K562 (cell line): Measurements from ENCODE around the gene THBS2. TPM values are rescaled to one million over a fixed set of nuclear protein-coding genes. Genes with fewer than 3 reads are reported as not detected.

Experiments
- ATAC-seq: fragments of 200-7000 bp; cut with Tn5 transposase; 3 replicates; pipeline ENCODE4 v1.9.1; 2020; ENCODE audit warnings: moderate library complexity
- BruUV-seq: library from RNA; stranded (reverse); fragments of 400-500 nt; replicated peaks from 2 replicates; lab custom pipeline; 2021; lab: Mats Ljungman, UMichigan
- CTCF ChIA-PET: fragments of 300-600 bp; formaldehyde crosslinking; extraction: SDS; loops from one replicate; lab custom pipeline; 2021; ENCODE audit warnings: low intra/inter-chr PET ratio; lab: Yijun Ruan, JAX
- POLR2A ChIA-PET: fragments of 300-600, 350-650 bp; sonication (Branson Sonifier 250); formaldehyde crosslinking; extraction: SDS; loops from one replicate; lab custom pipeline; 2021; ENCODE audit warnings: antibody characterized with exemption, inconsistent platforms; lab: Yijun Ruan, JAX
- DNase-seq, 4 experiments: peaks; one replicate each; pipeline versions ENCODE4 v3.0.0 to v3.0.0-alpha.2; 2011 to 2018; ENCODE audit warnings: low spot score in 3 of 4, mixed read lengths in 3 of 4; ENCODE audit errors: extremely low read depth in 1 of 4
- FAIRE-seq: peaks from 2 replicates; lab custom pipeline; 2011; peaks lifted over from hg19 to GRCh38; lab: Jason Lieb, UNC
- H2AFZ ChIP-seq: 2 replicates; pipeline ENCODE4 v1.6.0; 2011; ENCODE audit warnings: low read depth, low read length, control low read depth, inconsistent platforms
- H3K27ac ChIP-seq: fragments of 200-600 bp; 3 replicates; pipeline ENCODE4 v1.8.0; 2011; ENCODE audit warnings: low read depth, mild to moderate bottlenecking, control low read depth, inconsistent platforms, low read length, moderate library complexity, mixed read lengths; ENCODE audit errors: extremely low read depth
- H3K27me3 ChIP-seq, 2 experiments: fragments of 300-600 bp in 1 of 2; 2 replicates in 1 of 2; 3 replicates in 1 of 2; pipeline versions ENCODE4 v1.6.0 to v1.8.0; 2011; ENCODE audit warnings: inconsistent platforms in 2 of 2, low read length in 2 of 2, mild to moderate bottlenecking in 1 of 2, mixed read lengths in 1 of 2, moderate library complexity in 1 of 2; ENCODE audit not compliant: control insufficient read depth in 2 of 2, insufficient read depth in 2 of 2
- H3K36me3 ChIP-seq: fragments of 300-600 bp; 3 replicates; pipeline ENCODE4 v1.8.0; 2011; ENCODE audit warnings: mild to moderate bottlenecking, low read length, inconsistent platforms; ENCODE audit not compliant: control insufficient read depth, insufficient read depth
- H3K4me1 ChIP-seq, 2 experiments: fragments of 200-600 bp in 1 of 2; replicated peaks in 1 of 2; 2 replicates in 1 of 2; 3 replicates in 1 of 2; pipeline versions ENCODE4 v1.5.1 to v1.8.0; 2011; ENCODE audit warnings: inconsistent platforms in 2 of 2, low read length in 2 of 2, mild to moderate bottlenecking in 1 of 2, mixed read lengths in 1 of 2, moderate library complexity in 1 of 2; ENCODE audit not compliant: control insufficient read depth in 2 of 2, insufficient read depth in 2 of 2
- H3K4me2 ChIP-seq: 2 replicates; pipeline ENCODE4 v1.6.1; 2011; ENCODE audit warnings: low read length, control low read depth, inconsistent platforms, mixed read lengths; ENCODE audit not compliant: insufficient read depth
- H3K4me3 ChIP-seq: fragments of 200-600 bp; sonication (generic), shearing (Covaris generic); 2 replicates; pipeline ENCODE4 v1.5.1; 2016; ENCODE audit warnings: control low read depth, inconsistent platforms
- H3K79me2 ChIP-seq: fragments of 200-600 bp; 3 replicates; pipeline ENCODE4 v1.8.0; 2011; ENCODE audit warnings: low read length, inconsistent platforms; ENCODE audit not compliant: control insufficient read depth, insufficient read depth
- H3K9ac ChIP-seq, 2 experiments: 2 replicates each; pipeline versions ENCODE4 v1.6.0 to v1.6.1; 2011; ENCODE audit warnings: low read depth in 2 of 2, low read length in 2 of 2, control low read depth in 1 of 2, inconsistent platforms in 1 of 2, mild to moderate bottlenecking in 1 of 2, mixed read lengths in 1 of 2; ENCODE audit not compliant: insufficient read depth in 1 of 2
- H3K9me1 ChIP-seq: one replicate; pipeline ENCODE4 v1.6.0; 2011; ENCODE audit warnings: inconsistent platforms, mild to moderate bottlenecking, low read length, moderate library complexity; ENCODE audit not compliant: control insufficient read depth, insufficient read depth
- H3K9me3 ChIP-seq: replicated peaks from 2 replicates; pipeline ENCODE4 v1.5.1; 2011; ENCODE audit warnings: low read depth, low read length, inconsistent platforms; ENCODE audit not compliant: control insufficient read depth, insufficient read depth
- H4K20me1 ChIP-seq: replicated peaks from 2 replicates; pipeline ENCODE4 v1.6.1; 2011; ENCODE audit warnings: low read length, inconsistent platforms, mixed read lengths; ENCODE audit not compliant: control insufficient read depth, insufficient read depth
- FOXM1 ChIP-seq, 2 experiments: fragments of 450-650 bp in 1 of 2; sonication (generic) in 1 of 2; formaldehyde crosslinking in 1 of 2; IDR thresholded peaks; 2 replicates each; pipeline versions ENCODE4 v1.6.1 to v1.9.0; 2017 to 2022; ENCODE audit warnings: low read depth in 2 of 2, mild to moderate bottlenecking in 2 of 2, missing genetic modification reagents in 1 of 2, moderate library complexity in 1 of 2
- MTA3 ChIP-seq: fragments of 450-650 bp; formaldehyde crosslinking; IDR thresholded peaks from 2 replicates; pipeline ENCODE4 v1.6.1; 2017; ENCODE audit warnings: mild to moderate bottlenecking, borderline replicate concordance
- RCOR1 ChIP-seq, 2 experiments: IDR thresholded peaks; 2 replicates each; pipeline ENCODE4 v1.6.1; 2012; ENCODE audit warnings: low read depth in 2 of 2, low read length in 2 of 2, borderline replicate concordance in 1 of 2, improper control_type of control experiment in 1 of 2
- TBP ChIP-seq: optimal IDR thresholded peaks from 2 replicates; pipeline ENCODE3; 2011; ENCODE audit warnings: low read depth, low read length, improper control_type of control experiment
- THRAP3 ChIP-seq: fragments of 450-650 bp; IDR thresholded peaks from 2 replicates; pipeline ENCODE4 v1.6.1; 2016; ENCODE audit warnings: mild to moderate bottlenecking, inconsistent platforms, borderline replicate concordance
- ZNF764 ChIP-seq: fragments of 250-450 bp; sonication (Bioruptor Pico); IDR thresholded peaks from 2 replicates; pipeline ENCODE4 v1.4.0; 2020; ENCODE audit warnings: low read depth, mild to moderate bottlenecking, moderate library complexity
- ZSCAN29 ChIP-seq: fragments of 450-650 bp; IDR thresholded peaks from 2 replicates; pipeline ENCODE4 v1.6.1; 2017
- WGBS: fragments of 100-300 bp; shearing (Covaris generic); methylation state at CpG from one replicate; pipeline ENCODE4 v1.1.6; 2016; ENCODE audit warnings: low coverage, mixed read lengths; ENCODE audit not compliant: insufficient coverage; ENCODE audit errors: missing lambda C conversion rate; 5-methylcytosine and 5-hydroxymethylcytosine counted together
- in situ Hi-C: fragments of 300-500 bp; cut with MboI; formaldehyde crosslinking; loops from 4 replicates; pipeline ENCODE4 v1.15.0; 2018; ENCODE audit warnings: inconsistent platforms, mixed read lengths
- intact Hi-C: fragments of 100-400 bp; cut with micrococcal nuclease; formaldehyde crosslinking; loops from 2 replicates; pipeline ENCODE4 v1.14.2; 2022
- polyA plus RNA-seq, 8 experiments: library from polyadenylated mRNA; depleted of rRNA in 4 of 8; stranded (reverse) in 5 of 8; unstranded in 3 of 8; fragments of >200 nt; fragmentation: Nextera tagmentation in 2 of 8; fragmentation: Illumina TruSeq in 1 of 8; extraction: Ambion mirVana in 2 of 8; extraction: Trizol in 1 of 8; gene quantifications; 2 replicates each; pipeline versions ENCODE4 v1.2.1 to v1.2.3, GENCODE V29; 2011 to 2014; ENCODE audit warnings: inconsistent platforms in 1 of 8, missing spikeins in 1 of 8
- total RNA-seq, 7 experiments: library from RNA; depleted of rRNA in 6 of 7; stranded (reverse); fragments of >200 nt in 6 of 7; fragmentation: Illumina TruSeq in 2 of 7; extraction: Trizol in 2 of 7; gene quantifications; 2 replicates each; pipeline versions ENCODE4 v1.2.1 to v1.2.3, GENCODE V29; 2011 to 2021; ENCODE audit warnings: low replicate concordance in 1 of 7
- TF ChIP-seq, protein P1 (sequence below), 2 experiments: fragments of 450-650 bp; IDR thresholded peaks; 2 replicates each; pipeline ENCODE4 v1.6.1; 2016

The THBS2 gene
- total and polyA plus RNA-seq, 9 of the 15 experiments (the other 6 are each of a cell fraction or from before 2014, with no cell fraction given): 0.03 to 0.11 (median 0.03) TPM; not detected in 6

DNA sequence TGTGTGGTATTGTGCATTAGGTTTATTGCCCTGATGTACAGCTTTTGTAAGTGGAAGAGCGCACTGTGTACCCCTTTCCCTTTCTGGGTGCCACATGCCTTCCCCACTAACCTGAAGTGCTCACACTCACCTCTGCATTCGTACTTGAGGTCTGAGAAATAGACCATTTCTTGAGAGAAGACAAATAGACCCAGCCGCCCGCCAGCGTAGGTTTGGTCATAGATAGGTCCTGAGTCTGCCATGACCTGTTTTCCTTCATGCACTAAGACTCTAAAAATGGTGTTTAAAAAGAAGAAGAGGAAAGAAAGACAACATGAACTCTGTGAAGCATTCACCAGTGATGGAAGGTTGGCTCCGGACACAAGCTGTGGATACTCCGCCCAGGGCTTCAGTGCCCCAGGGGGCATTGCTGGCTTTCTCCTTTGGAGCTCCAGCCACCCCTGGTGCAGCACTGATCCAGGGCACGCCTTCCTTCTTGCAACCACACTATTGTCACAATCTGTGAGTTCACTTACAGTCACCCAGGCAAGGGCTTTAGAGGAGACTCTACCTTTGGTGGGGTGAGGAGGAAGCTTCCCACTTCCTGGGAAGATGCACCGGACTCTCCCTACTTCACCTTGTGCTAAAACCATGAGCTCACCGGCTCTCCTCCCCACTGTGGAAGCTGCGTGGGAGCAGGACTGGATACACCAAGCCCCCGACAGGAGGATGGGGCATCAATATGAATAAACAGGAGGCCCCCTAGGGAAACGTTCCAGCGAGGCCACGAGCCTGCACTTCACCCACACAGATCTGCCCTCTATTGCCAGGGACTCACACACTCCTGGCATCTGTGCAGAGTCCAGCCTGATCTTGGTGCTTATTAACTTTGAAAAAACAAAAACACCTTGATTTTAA lies 33.3 kb downstream of the THBS2 start:
- intact Hi-C loops: no loop called here
- Histone ChIP-seq H3K79me2 (no peaks in the 10 kb centered on the region), H3K9me3 (no peaks in the 10 kb centered on the region; the same call in 1 of the 2 replicates), H3K9ac (no peak overlapping the region), H3K4me2 (no peak overlapping the region), H3K27me3 (peaks cover 35 to 55% of the 10 kb centered on the region in 2 experiments; a peak in 4 of 5 replicates), H3K4me3 (no peak overlapping the region), H2AFZ (no peak overlapping the region), H3K36me3 (no peaks in the 10 kb centered on the region), H4K20me1 (peaks cover 5% of the 10 kb centered on the region; the same call in 1 of the 2 replicates), H3K27ac (no peak overlapping the region), H3K9me1 (no peaks in the 10 kb centered on the region), H3K4me1 (peaks cover 2 to 3% of the 10 kb centered on the region in 2 experiments; a peak in 3 of 5 replicates)
- ATAC-seq (no peak), DNase-seq (no peak), FAIRE-seq (no peak)
- ChIA-PET CTCF (no interaction called here), POLR2A (no interaction called here)
- BruUV-seq: no TSS peak
- 1% methylated on average over 15 of the region's 15 CpGs for WGBS
- TF ChIP-seq ZSCAN29 (no peak), FOXM1 (IDR thresholded peaks at IDR 0.05; ENCODE audit: low read depth) (no peak), FOXM1 (CRISPR knock-in tag; IDR thresholded peaks at IDR 0.05; ENCODE audit: low read depth) (no peak), MTA3 (no peak), ZNF764 (no peak), THRAP3 (no peak), RCOR1 (IDR thresholded peaks at IDR 0.05; ENCODE audit: borderline replicate concordance in 1 of 2, low read depth in 2 of 2, low read length in 2 of 2) (no peak), TBP (no peak)
- TF ChIP-seq, protein P1, sequence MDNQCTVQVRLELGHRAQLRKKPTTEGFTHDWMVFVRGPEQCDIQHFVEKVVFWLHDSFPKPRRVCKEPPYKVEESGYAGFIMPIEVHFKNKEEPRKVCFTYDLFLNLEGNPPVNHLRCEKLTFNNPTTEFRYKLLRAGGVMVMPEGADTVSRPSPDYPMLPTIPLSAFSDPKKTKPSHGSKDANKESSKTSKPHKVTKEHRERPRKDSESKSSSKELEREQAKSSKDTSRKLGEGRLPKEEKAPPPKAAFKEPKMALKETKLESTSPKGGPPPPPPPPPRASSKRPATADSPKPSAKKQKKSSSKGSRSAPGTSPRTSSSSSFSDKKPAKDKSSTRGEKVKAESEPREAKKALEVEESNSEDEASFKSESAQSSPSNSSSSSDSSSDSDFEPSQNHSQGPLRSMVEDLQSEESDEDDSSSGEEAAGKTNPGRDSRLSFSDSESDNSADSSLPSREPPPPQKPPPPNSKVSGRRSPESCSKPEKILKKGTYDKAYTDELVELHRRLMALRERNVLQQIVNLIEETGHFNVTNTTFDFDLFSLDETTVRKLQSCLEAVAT (IDR thresholded peaks at IDR 0.05): no peak
- in situ Hi-C loops: no loop called here
